HL-60/S4 treated with retinoic acid at 250 ng/mL for 4 days and 3 days (cell line): ENCODE measurements around the gene SLCO4C1.
"Not testable (repeated sequence)": the region's sequence is repeated elsewhere in the genome, so short reads cannot be mapped to it uniquely, and the experiment has no call there.

Source experiments
- in situ Hi-C: fragments of 300-500 bp; cut with MboI; formaldehyde crosslinking; loops from 2 replicates; pipeline ENCODE4 v1.7.0; 2022; ENCODE audit warnings: low sequenced_read_pairs

SLCO4C1 gene, protein sequence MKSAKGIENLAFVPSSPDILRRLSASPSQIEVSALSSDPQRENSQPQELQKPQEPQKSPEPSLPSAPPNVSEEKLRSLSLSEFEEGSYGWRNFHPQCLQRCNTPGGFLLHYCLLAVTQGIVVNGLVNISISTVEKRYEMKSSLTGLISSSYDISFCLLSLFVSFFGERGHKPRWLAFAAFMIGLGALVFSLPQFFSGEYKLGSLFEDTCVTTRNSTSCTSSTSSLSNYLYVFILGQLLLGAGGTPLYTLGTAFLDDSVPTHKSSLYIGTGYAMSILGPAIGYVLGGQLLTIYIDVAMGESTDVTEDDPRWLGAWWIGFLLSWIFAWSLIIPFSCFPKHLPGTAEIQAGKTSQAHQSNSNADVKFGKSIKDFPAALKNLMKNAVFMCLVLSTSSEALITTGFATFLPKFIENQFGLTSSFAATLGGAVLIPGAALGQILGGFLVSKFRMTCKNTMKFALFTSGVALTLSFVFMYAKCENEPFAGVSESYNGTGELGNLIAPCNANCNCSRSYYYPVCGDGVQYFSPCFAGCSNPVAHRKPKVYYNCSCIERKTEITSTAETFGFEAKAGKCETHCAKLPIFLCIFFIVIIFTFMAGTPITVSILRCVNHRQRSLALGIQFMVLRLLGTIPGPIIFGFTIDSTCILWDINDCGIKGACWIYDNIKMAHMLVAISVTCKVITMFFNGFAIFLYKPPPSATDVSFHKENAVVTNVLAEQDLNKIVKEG

DNA sequence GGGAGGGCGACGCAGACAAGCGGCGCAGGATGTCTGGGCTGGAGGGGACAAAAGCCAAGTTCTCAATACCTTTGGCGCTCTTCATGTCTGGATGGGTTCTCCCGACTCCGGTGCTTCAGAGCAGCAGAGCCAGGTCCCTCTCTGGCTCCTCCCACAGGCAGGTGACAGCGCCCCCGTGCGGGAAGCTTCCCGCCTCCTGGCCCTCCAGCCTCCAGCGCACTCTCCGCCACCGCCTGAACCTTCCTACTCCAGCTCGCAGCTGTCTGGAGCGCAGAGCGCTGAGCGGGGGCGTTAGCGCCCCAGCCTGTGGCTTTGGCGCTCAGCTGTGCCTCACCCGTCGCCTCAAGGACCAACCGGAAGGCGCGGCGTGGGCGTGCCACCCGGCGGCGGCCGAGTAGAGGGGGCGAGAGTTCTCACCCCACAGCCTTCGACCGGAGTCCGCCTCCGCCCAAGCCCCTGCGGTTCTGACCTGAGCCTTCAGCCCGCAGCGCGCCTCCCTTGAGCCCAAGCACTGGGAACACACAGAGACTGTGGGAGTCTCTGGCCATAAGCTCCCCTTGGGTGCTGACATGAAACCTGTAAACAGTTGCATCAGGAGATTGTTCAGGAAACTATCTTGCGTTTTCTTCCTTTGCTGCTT lies at the start of gene SLCO4C1:
Gene SLCO4C1, minus strand, starts transcription at position 107 of the 640 bp plus-strand sequence. Its CDS starts 22 bp downstream, at position 85.
- in situ Hi-C loops = no loop called here

DNA sequence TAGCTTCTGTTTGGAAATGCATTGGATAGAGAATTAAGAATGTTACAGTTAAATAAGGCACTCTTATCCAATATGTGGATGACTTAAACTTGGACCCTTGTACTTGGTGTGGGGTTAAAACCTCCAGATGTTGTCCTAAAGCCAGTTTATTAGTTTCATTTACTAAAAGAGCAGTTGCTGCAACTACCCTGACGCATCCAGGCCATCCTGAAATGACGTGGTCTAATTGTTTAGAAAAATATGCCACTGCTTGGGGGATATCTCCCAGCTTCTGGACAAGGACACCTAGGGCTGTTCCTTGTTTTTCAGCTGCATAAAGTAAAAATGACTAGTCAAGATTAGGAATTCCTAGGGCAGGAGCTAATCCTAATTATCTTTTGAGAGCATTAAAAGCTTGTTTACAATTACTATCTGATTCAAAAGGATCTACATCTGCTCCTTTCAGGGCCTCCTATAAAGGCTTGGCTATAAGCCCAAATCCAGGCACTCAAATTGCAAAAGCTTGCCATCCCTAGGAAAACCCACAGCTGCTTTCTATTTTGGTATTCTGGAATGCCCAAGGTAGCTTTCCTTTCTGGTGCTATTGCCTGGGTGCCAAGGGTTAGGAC lies 45.7 kb upstream of the SLCO4C1 start:
- in situ Hi-C loops = no loop called here

DNA sequence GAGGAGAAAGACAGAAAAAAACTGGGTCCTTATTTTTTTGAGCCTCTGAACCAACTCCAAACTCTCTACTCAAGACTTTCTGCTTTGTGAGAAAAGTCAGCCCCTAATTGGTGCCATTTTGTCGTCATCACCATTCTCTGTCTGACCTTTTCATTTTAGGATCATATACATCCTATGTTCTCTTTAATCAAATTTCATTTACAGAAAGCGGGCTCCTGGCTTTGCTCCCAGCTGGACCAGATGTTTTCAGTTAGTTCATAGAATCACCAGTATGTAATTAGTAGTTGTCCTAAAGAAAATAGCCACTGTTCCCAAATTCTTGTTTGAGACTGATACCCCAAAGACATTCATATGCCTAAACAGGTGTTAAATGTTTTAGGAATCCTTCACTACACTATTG lies 28.6 kb upstream of the SLCO4C1 start:
- in situ Hi-C loops = no loop called here

DNA sequence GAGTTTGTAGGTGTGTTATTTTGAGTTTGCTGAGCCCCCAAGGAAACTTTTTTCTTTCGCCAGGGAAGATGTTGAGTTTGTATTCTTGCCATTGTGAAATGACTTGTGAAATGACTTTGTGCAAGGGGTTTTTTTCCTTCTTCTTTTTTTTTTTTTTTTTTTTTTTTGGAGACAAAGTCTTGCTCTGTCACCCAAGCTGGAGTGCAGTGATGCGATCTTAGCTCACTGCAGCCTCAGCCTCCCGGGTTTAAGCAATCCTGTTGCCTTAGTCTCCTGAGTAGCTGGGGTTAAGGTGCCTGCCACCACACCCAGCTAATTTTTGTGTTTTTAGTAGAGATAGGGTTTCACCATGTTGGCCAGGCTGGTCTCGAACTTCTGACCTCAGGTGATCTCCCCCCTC lies 22.7 kb upstream of the SLCO4C1 start:
- in situ Hi-C loops = not testable (repeated sequence)

DNA sequence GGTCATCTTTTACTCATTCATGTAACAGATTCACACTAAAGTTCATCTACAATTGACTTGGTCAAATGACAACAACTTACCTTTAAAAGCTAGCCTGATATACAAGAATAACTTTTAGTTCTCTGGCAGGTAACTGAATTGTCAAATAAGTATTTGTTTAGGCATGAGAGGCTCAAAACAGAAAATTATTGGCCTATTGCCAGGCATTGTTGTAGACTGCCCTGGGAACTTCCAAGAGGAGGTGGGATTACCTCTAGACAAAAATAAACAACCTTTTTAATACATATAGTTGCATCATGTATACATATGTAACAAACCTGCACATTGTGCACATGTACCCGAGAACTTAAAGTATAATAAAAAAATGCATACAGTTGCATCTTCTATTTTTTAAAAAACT lies 18.2 kb upstream of the SLCO4C1 start:
- in situ Hi-C loops = no loop called here

DNA sequence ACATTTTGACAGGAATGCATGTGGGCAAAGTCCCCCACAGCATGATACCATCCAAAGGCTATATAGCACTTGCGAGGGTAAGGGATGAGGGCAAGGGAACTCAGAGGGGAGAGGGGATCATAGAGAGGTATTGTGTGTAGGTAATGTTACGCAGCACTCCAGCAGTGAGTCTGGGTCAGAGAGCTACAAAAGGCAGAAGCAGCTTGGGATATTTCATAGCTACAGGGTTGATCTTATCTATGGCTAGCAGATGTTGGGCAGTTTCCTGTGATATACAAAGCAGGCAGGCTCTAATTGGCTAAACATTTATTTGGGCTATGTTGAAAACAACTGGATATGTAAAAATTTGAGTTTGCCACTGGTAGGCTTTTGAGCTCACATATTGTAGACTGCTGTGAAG lies 17.8 kb upstream of the SLCO4C1 start:
- in situ Hi-C loops = no loop called here

DNA sequence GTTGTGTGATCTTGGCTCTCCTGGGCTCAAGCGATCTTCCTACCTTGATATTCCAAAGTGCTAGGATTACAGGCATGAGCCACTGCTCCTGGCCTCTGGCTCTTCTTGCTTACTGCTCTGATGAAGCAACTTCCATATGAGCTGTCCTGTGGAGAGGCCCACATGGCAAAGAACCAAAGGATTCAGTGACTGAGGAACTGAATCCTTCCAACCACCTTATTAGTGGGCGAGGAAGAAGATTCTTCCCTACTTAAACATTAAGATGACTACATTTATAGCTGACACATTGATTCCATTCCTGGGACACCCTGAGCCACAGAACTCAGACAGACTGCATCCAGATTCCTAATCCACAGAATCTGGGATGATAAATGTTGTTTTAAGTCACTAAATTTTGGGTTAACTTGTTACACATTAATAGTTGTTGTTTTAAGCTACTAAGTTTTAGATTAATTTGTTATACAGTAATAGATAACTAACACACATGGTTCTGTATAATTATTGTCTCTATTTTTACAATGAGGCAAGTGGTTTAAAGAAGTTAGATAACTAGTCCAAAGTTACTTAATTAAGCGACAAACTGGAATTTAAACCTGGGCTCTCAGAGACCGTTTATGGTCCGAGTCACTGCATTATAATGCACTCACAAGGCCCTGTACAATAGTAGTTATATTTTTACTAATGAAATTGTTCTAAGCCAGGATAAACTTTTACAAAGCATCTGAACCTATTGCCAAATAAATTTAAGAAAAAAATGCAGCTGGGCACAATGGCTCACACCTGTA lies 16.7 kb upstream of the SLCO4C1 start:
- in situ Hi-C loops = no loop called here

DNA sequence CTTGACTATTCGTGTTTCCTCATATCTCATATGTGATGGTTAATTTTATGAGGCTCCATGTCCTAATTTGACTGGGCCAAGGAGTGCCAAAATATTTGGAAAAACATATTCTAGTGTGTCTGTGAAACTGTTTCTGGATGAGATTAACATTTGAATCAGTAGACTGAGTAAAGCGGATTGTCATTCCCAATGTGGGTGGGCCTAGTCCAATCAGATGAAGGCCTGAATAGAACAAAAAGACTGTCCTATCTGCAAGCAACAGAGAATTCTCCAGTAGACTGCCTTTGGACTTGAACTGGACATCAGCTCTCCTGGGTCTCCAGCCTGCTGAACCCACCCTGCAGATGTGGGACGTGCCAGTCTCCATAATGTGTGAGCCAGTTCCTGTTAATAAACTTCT lies 13.5 kb upstream of the SLCO4C1 start:
- in situ Hi-C loops = no loop called here

DNA sequence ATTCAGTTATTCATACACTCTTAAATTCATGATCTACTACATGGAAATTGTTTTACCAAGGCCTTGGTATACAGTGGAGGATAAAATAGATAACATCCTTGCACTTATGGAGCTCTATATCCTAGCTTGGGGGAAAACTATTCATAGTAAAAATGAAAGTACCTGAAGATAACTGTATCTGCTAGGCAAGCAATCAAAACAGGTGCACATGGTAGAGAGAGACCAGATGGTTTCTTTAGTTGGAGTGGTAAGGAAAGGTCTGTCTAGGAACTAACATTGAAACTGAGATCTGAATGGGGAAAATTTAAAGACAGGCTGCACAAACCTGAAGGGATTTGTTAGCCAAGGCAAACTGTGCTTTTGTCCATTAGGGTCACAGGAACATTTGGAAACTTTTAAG lies 11.1 kb upstream of the SLCO4C1 start:
- in situ Hi-C loops = no loop called here

DNA sequence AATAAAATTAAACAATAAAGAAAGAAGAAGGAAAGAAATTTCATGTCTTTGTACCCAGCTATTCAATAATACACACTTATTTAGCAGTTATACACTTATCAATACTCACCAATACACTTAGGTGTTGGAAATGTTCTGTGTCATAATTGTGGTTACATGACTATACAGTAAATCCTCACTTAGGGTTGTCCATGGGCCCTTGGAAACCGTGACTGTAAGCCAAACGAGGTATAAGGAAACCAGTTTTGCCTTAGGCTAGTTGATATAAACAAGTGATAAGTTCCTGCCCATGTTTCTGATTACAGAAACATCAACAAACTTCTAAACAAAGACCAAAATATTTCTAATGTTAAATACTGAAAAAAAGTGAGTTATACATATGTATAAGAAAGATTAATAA lies 10.0 kb upstream of the SLCO4C1 start:
- in situ Hi-C loops = no loop called here

DNA sequence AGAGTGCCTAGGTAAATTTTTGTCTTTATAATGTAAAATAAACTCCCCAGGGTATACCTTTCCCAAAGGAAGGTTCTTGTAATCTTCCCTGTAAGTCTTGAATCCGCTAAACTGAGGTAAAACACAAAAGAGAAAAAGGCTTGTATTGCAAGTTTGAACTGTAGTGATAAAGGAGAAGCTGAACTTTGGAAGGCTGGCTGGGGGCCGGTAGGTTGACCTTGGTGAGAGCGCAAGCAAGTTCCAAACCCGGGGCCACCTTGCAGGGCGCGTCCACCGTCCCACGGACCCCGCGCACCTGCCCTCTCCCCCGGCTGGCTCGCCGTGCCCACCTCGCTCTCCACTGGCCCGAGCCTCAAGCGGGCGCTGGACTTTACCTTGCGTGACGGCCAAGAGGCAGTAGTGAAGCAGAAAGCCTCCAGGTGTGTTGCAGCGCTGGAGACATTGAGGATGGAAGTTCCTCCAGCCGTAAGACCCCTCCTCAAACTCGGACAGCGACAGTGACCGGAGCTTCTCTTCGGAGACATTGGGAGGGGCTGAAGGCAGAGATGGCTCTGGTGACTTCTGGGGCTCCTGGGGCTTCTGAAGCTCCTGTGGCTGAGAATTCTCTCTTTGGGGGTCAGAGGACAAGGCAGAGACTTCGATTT lies 428 bp downstream of the SLCO4C1 start:
- in situ Hi-C loops = no loop called here

DNA sequence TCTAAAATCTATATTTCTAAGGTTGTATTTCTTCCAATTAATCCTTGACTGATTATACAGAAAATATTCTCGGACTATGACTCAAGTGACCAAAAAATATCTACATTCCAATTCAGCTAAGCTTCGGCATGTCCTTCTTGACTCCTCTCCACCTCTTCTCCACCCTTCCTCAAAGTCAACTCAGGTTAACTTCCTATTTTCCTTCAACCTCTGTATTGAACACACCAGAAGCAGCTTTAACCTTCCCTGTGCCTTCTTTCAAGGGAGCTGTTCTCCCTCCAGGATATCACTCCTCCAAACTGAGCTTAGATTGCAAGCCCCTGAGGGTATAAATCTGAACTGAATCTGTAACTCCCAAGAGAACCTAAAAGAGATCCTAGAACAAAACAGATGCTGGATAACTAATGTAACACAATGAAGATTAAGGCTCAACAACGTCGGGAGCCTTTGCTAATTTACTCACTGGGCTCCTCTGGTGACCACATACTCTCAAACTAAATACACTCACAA lies 1.1 kb downstream of the SLCO4C1 start:
- in situ Hi-C loops = no loop called here

DNA sequence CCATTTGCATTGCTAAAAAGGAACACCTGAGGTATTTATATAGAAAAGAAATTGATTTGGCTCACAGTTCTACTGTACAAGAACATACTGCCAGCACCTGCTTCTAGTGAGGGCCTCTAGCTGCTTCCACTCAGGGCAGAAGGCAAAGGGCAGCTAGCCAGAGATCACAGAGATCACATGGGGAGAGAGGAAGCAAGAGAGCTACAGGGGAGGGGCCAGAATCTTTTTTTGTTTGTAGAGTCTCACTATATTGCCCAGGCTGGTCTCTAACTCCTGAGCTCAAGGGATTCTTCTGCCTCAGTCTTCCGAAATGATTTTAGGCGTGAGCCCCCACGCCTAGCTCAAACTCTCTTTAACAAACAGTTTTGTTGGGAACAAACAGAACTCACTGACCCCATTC lies 6.1 kb downstream of the SLCO4C1 start:
- in situ Hi-C loops = no loop called here

DNA sequence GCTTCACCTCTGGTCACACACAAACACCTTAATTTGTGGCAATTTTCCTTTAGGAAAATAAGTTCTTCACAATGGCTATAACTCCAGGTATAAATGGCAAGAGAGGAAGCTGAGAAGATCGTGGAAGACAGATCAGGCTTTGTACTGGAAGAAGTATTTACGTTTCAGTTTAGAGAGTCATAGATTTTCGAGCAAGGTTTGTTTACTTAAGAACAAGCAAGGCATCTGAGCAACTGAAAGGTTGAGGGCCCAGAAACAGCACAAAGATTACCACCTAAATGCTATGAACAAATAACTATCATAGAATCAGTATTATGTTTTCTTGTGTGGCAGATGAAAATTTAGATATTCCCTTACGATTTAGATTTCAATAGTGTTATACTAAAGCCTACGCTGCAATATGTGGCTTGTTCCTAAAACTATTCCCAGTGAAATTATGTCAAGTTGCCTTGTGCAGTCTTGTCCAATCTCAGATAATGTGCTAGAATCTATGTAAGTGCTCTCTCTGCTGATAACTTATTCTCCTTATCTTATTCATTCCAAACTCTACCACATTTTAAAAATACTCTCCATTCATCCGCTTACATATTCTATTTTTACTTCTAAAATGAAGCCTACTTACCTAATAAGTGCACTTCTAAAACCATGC lies 6.7 kb downstream of the SLCO4C1 start:
- in situ Hi-C loops = no loop called here

DNA sequence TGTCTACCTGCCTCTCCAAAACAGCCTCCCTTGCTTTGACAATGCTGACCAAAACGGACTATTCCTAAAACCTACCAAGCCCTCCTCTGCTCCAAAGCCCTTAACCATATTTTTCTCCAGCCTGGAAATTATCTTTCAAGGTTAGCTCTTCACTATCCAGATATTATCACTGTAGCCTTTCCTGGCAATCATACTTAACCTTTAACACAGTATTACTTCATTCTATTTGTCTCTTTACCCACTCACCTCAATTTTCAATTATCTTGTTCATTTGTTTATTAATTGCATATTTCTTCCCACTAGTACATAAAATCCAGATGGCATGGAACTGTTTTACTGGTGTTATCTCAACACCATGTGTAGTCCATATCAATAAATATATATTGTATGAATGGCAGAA lies 7.5 kb downstream of the SLCO4C1 start:
- in situ Hi-C loops = no loop called here

DNA sequence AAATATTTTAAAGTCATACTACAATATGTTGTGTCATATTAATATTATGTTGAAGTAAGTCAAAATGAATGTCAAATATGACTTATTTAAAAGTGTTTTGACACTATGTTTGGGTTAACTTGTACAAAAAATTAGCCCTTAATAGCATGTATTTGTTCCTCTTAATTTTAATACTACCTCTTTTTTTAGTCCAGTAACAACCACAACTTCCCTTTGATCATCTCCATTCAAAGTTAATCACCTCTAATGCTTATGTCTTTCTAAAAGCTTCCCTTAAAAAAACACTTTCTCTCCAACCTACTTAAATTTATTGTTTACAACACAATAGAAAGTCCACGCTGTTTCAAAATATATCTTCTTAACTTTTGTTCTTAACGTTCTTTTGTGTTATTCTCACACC lies 9.6 kb downstream of the SLCO4C1 start:
- in situ Hi-C loops = no loop called here

DNA sequence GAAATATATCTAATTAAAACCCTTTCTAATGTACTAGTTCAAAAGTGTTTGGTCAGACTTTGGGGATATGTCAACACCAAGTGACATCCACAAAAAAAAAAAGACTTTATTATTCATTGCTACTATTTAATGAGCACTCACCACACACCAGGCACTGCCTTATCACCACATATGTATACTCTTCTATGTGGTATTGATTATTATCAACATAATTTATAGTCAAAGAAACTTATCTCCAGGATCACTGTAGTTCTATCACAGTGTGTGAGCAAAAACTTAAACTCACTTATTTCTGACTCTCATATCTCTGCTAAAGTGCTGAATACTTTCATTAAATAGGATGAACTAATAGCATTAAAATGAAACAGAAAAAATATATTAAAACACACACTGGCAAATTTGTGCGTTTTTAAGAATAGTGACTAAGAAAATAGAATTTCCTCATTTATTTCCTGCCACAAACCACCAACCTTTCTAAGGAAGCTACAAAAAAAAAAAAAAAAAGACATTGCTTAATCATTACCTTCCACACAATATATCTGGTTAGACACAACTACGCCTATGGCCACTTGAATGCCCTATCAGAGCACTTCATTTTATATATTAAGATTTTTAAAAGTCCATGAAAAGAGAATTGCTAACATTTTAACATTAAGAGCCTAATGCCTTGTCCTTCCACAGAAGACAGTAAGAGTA lies 12.8 kb downstream of the SLCO4C1 start:
- in situ Hi-C loops = no loop called here

DNA sequence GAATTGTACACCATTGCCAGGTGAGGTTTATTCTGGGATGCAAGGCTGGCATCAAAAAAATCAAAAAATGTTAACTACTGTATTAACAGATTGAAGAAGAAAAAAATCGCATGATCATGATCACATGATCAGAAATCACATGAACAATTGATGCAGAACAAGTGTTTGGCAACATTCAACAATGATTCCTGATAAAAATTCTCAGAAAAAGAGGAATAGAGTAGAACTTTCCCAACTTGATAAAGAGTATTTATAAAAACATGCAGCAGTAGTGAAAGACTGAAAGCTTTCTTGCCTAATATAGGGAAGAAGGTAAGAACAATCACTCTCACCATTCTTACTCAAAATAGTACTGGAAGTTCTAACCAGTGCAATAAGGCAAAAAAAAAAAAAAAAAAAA lies 16.4 kb downstream of the SLCO4C1 start:
- in situ Hi-C loops = no loop called here

DNA sequence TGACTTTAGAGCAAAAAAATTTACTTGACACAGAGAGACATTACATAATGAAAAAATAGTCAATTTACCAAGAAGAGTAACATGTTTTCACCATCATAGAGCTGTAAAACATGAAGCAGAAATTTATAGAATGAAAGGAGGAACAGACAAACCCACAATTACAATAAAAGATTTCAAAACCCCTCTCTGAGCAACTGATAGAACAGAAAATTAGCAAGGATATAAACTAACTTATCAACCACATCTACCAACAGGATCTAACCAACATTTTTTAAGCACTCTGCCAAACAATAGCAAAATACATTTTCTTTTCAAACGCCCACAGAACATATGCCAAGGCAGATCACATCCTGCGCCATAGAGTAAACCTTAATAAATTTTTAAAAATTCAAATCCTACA lies 17.9 kb downstream of the SLCO4C1 start:
- in situ Hi-C loops = no loop called here
